Liver (tissue), 9 donors: ENCODE results near the gene EVC2. TPM values are rescaled to one million over a fixed set of nuclear protein-coding genes. Genes with fewer than 3 reads are reported as not detected.

Experiments used
- DNase-seq: peaks from one replicate; pipeline ENCODE4 v3.0.0-alpha.2; 2017; ENCODE audit warnings: low spot score
- H3K27ac ChIP-seq, 2 donors: one replicate each; pipeline ENCODE4 v1.7.0; 2013; ENCODE audit warnings: inconsistent platforms in 2 of 2, low read length in 2 of 2, control low read depth in 1 of 2, low read depth in 1 of 2, mild to moderate bottlenecking in 1 of 2
- H3K27me3 ChIP-seq, 4 donors: one replicate each; pipeline versions ENCODE4 v1.6.1 to v1.7.0; 2013; ENCODE audit warnings: low read length in 3 of 4, inconsistent platforms in 1 of 4, mild to moderate bottlenecking in 1 of 4, moderate library complexity in 1 of 4; ENCODE audit not compliant: control insufficient read depth in 4 of 4, insufficient read depth in 4 of 4
- H3K36me3 ChIP-seq, 4 donors: one replicate each; pipeline versions ENCODE4 v1.6.1 to v1.7.0; 2013; ENCODE audit warnings: low read length in 3 of 4, mild to moderate bottlenecking in 3 of 4, low read depth in 1 of 4, moderate library complexity in 1 of 4; ENCODE audit not compliant: control insufficient read depth in 4 of 4, insufficient read depth in 3 of 4
- H3K4me1 ChIP-seq, 4 donors: one replicate each; pipeline versions ENCODE4 v1.6.1 to v1.7.0; 2013; ENCODE audit warnings: low read length in 3 of 4, mild to moderate bottlenecking in 3 of 4, moderate library complexity in 1 of 4; ENCODE audit not compliant: control insufficient read depth in 4 of 4, insufficient read depth in 4 of 4
- H3K4me3 ChIP-seq, 3 donors: one replicate each; pipeline versions ENCODE4 v1.6.1 to v1.7.0; 2013; ENCODE audit warnings: low read length in 3 of 3, control low read depth in 1 of 3, low read depth in 1 of 3, mild to moderate bottlenecking in 1 of 3
- H3K9ac ChIP-seq, 2 donors: one replicate each; pipeline ENCODE4 v1.7.0; 2013; ENCODE audit warnings: low read length in 2 of 2, mild to moderate bottlenecking in 2 of 2, moderate library complexity in 2 of 2, control low read depth in 1 of 2, low read depth in 1 of 2
- H3K9me3 ChIP-seq, 4 donors: one replicate each; pipeline versions ENCODE4 v1.6.1 to v1.7.0; 2013; ENCODE audit warnings: low read length in 3 of 4; ENCODE audit not compliant: control insufficient read depth in 4 of 4
- CTCF ChIP-seq: fragments of 150-350 bp; IDR thresholded peaks from 2 replicates; pipeline ENCODE4 v1.5.1; 2017; ENCODE audit warnings: improper control_type of control experiment, low read depth, low read length; ENCODE audit not compliant: missing input control
- GABPA ChIP-seq, 2 donors: IDR thresholded peaks in 1 of 2; conservative IDR thresholded peaks in 1 of 2; 2 replicates each; pipeline ENCODE4 v1.6.1; 2016; ENCODE audit warnings: antibody characterized with exemption in 2 of 2, mild to moderate bottlenecking in 1 of 2, moderate library complexity in 1 of 2
- HNF4G ChIP-seq: IDR thresholded peaks from 2 replicates; pipeline ENCODE4 v1.6.1; 2016; ENCODE audit warnings: antibody characterized with exemption
- MAX ChIP-seq: IDR thresholded peaks from 2 replicates; pipeline ENCODE4 v1.6.1; 2016; ENCODE audit warnings: antibody characterized with exemption
- NR2F2 ChIP-seq: IDR thresholded peaks from 2 replicates; pipeline ENCODE4 v1.6.1; 2016; ENCODE audit warnings: antibody characterized with exemption
- RAD21 ChIP-seq, 2 donors: IDR thresholded peaks; 2 replicates each; pipeline ENCODE4 v1.6.1; 2016; ENCODE audit warnings: antibody characterized with exemption in 2 of 2, mild to moderate bottlenecking in 2 of 2
- RXRA ChIP-seq, 2 donors: IDR thresholded peaks; 2 replicates each; pipeline ENCODE4 v1.6.1; 2017 to 2018; ENCODE audit warnings: antibody characterized with exemption in 2 of 2, mild to moderate bottlenecking in 1 of 2
- SP1 ChIP-seq: IDR thresholded peaks from 2 replicates; pipeline ENCODE4 v1.6.1; 2018; ENCODE audit warnings: antibody characterized with exemption, mild to moderate bottlenecking
- TAF1 ChIP-seq: conservative IDR thresholded peaks from 2 replicates; pipeline ENCODE4 v1.6.1; 2016; ENCODE audit warnings: antibody characterized with exemption, mild to moderate bottlenecking
- YY1 ChIP-seq: IDR thresholded peaks from 2 replicates; pipeline ENCODE4 v1.6.1; 2016; ENCODE audit warnings: antibody characterized with exemption, mild to moderate bottlenecking
- WGBS: extraction: QIAGEN DNeasy Blood & Tissue Kit; methylation state at CpG from one replicate; pipeline ENCODE4 v1.1.7; 2013; 5-methylcytosine and 5-hydroxymethylcytosine counted together
- polyA plus RNA-seq, 2 donors: library from polyadenylated mRNA; stranded (reverse) in 1 of 2; unstranded in 1 of 2; fragments of 200-250 nt in 1 of 2; fragments of >200 nt in 1 of 2; fragmentation: Nextera tagmentation in 1 of 2; extraction: Ambion mirVana in 1 of 2; gene quantifications; one replicate each; pipeline versions ENCODE4 v1.2.1 to v1.2.3, GENCODE V29; 2013 to 2015
- total RNA-seq, 2 donors: library from RNA; depleted of rRNA; stranded (reverse); fragments of >200 nt; gene quantifications; one replicate each; pipeline ENCODE4 v1.2.3, GENCODE V29; 2014
- TF ChIP-seq, protein P1 (sequence below): IDR thresholded peaks from 2 replicates; pipeline ENCODE4 v1.6.1; 2016; ENCODE audit warnings: antibody characterized with exemption
- TF ChIP-seq, protein P2 (sequence below): IDR thresholded peaks from 2 replicates; pipeline ENCODE4 v1.6.1; 2016; ENCODE audit warnings: antibody characterized with exemption, mild to moderate bottlenecking
- TF ChIP-seq, protein P3 (sequence below): IDR thresholded peaks from 2 replicates; pipeline ENCODE4 v1.6.1; 2016; ENCODE audit warnings: antibody characterized with exemption
- donor health status: healthy.
- donor health status: healthy.
- donor health status: healthy.
- donor health status: healthy.
- donor health status: healthy.

The EVC2 gene
- total and polyA plus RNA-seq, 4 donors: 0.26 to 1.3 (median 0.57) TPM

DNA sequence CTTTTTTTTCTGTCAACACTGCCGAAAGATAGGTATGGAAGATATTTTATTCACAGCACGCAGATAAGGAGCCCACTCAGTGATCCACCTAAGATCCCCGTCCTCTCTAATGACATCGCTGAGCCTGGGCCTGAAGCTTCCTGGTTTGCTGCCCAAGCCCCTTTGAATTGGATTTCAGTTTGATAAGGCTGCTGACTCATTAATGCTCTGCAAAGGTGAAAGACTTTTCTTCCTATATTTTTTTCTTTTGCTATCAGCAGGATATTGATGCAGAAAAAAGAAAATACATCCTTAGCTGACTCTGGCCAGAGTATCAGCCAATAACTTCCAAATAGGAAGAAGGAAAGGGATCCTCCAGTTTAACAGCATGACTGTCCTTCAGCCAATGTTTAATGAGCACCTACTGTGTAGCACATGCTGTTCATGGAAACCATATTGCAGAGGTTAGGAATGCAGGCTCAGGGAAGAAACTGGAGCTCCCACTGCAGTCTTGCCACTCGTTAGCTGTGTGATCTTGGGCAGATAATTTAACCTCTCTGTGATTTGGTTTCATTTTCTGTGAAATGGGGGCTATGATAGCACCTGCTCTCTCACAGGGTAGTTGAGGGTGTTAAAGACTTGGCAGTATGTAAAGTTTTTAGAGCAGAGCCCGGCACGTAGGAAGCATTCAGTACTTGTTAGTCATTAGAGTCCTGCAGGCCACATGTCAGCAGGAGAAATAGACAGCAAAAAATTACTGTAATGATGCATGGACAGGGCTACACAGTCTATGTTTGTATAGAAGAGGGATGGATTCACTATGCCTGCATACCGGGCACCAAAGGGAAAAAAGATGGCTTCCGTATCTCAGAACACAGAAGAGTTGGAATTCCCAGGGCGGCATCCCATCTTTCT, 41.9 kb upstream of the EVC2 start (continued):
- TF ChIP-seq, protein P1, sequence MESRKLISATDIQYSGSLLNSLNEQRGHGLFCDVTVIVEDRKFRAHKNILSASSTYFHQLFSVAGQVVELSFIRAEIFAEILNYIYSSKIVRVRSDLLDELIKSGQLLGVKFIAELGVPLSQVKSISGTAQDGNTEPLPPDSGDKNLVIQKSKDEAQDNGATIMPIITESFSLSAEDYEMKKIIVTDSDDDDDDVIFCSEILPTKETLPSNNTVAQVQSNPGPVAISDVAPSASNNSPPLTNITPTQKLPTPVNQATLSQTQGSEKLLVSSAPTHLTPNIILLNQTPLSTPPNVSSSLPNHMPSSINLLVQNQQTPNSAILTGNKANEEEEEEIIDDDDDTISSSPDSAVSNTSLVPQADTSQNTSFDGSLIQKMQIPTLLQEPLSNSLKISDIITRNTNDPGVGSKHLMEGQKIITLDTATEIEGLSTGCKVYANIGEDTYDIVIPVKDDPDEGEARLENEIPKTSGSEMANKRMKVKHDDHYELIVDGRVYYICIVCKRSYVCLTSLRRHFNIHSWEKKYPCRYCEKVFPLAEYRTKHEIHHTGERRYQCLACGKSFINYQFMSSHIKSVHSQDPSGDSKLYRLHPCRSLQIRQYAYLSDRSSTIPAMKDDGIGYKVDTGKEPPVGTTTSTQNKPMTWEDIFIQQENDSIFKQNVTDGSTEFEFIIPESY: no peak
- TF ChIP-seq RXRA (IDR thresholded peaks at IDR 0.05) (no peak), NR2F2 (no peak), SP1 (no peak)
- TF ChIP-seq, protein P2, sequence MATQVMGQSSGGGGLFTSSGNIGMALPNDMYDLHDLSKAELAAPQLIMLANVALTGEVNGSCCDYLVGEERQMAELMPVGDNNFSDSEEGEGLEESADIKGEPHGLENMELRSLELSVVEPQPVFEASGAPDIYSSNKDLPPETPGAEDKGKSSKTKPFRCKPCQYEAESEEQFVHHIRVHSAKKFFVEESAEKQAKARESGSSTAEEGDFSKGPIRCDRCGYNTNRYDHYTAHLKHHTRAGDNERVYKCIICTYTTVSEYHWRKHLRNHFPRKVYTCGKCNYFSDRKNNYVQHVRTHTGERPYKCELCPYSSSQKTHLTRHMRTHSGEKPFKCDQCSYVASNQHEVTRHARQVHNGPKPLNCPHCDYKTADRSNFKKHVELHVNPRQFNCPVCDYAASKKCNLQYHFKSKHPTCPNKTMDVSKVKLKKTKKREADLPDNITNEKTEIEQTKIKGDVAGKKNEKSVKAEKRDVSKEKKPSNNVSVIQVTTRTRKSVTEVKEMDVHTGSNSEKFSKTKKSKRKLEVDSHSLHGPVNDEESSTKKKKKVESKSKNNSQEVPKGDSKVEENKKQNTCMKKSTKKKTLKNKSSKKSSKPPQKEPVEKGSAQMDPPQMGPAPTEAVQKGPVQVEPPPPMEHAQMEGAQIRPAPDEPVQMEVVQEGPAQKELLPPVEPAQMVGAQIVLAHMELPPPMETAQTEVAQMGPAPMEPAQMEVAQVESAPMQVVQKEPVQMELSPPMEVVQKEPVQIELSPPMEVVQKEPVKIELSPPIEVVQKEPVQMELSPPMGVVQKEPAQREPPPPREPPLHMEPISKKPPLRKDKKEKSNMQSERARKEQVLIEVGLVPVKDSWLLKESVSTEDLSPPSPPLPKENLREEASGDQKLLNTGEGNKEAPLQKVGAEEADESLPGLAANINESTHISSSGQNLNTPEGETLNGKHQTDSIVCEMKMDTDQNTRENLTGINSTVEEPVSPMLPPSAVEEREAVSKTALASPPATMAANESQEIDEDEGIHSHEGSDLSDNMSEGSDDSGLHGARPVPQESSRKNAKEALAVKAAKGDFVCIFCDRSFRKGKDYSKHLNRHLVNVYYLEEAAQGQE: no peak

DNA sequence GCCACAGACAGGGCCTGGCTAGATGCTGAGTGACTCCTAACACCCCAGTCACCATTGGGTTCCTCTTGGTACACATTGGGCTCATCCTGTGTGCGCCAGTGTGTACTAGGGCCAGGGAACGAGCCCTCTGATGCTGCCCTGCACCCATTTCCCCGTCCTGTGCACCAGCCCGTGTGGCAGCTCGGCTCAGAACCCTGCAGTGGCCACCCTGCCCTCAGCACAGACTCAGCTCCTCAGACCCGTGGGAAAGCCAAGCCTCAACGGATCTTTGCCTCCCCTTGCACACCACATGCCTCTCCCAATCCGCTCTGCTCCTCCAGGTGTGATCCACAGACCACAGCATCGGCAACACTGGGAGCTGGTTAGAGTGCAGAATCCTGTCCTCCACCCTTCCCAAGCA, 41.2 kb upstream of the EVC2 start:
- TF ChIP-seq RAD21 (IDR thresholded peaks at IDR 0.05): no peak
- TF ChIP-seq NR2F2: no peak
- TF ChIP-seq, protein P3, sequence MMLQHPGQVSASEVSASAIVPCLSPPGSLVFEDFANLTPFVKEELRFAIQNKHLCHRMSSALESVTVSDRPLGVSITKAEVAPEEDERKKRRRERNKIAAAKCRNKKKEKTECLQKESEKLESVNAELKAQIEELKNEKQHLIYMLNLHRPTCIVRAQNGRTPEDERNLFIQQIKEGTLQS: no peak
- no peak for TF ChIP-seq RXRA (IDR thresholded peaks at IDR 0.05)
- no peak for TF ChIP-seq YY1
- TF ChIP-seq GABPA (IDR thresholded peaks at IDR 0.05 in 1 of 2, conservative IDR thresholded peaks at IDR 0.05 in 1 of 2): no peak
- TF ChIP-seq, protein P2: no peak
- no peak for TF ChIP-seq MAX
- TF ChIP-seq SP1: no peak
- no peak for TF ChIP-seq HNF4G
- TF ChIP-seq CTCF: no peak
- no peak for TF ChIP-seq TAF1
- no peak for DNase-seq
- Histone ChIP-seq H3K27me3 (peaks cover 0 to 3% (median 0%) of the 10 kb centered on the region in 4 donors), H3K27ac (no peak overlapping the region), H3K9ac (no peak overlapping the region), H3K36me3 (peaks cover 0 to 15% (median under 1%) of the 10 kb centered on the region in 4 donors), H3K4me1 (no peaks in the 10 kb centered on the region), H3K4me3 (no peak overlapping the region), H3K9me3 (no peaks in the 10 kb centered on the region)
- WGBS: 90% methylated on average over 9 of the region's 9 CpGs
